Omental fat pad (tissue), 4 donors: ENCODE measurements around the gene ANXA3. TPM values are rescaled to one million over a fixed set of nuclear protein-coding genes. Genes with fewer than 3 reads are reported as not detected.

ENCODE experiments used
- ATAC-seq: fragments of 150-250 bp; one replicate; pipeline ENCODE4 v1.9.1; 2016; ENCODE audit warnings: mild to moderate bottlenecking, moderate library complexity; ENCODE audit not compliant: low FRiP score
- DNase-seq: peaks from one replicate; pipeline ENCODE4 v3.0.0-alpha.2; 2019; ENCODE audit warnings: low spot score
- total RNA-seq, 4 donors: library from RNA; depleted of rRNA; stranded (reverse); fragments of >200 nt; gene quantifications; one replicate each; pipeline ENCODE4 v1.1.0, GENCODE V29; 2016
- TF ChIP-seq, protein P1 (sequence below), 3 donors: fragments of 450-650 bp; IDR thresholded peaks; one replicate each; pipeline ENCODE4 v1.5.1; 2016 to 2017; ENCODE audit warnings: antibody characterized with exemption in 3 of 3, mild to moderate bottlenecking in 3 of 3, moderate library complexity in 2 of 3

The ANXA3 gene
- total RNA-seq, 4 donors from 2014 or later, result 76.3 to 217 (median 105) TPM

DNA sequence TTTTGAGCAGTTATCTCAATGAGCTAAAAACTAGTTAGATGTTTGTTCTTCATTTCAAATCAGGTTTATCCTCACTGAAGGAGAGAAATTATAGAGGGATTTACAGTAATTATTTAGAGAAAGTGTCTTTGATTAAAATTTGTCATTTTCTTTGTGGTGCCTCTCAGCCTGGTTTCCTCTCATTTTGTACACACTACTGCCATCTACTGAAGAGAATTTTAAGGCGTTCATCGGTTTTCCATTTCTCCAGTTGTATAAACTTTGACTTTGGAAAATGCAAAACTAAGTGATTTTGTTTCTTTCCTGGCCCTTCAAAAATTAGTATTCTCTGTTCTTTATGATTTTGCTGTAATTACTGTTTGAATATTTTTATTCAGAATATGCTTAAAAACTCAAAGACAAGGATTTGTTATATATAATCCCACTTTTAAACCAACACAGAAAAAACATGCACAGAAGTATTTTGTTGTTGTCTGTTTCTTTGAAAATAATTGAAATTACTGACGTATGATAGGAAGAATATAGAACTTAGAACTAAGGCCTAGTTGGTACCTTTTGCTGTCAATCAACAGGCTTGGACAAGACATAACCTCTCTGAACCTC lies 34.4 kb upstream of the ANXA3 start:
- ATAC-seq (no peak), DNase-seq (no peak)
- TF ChIP-seq, protein P1, sequence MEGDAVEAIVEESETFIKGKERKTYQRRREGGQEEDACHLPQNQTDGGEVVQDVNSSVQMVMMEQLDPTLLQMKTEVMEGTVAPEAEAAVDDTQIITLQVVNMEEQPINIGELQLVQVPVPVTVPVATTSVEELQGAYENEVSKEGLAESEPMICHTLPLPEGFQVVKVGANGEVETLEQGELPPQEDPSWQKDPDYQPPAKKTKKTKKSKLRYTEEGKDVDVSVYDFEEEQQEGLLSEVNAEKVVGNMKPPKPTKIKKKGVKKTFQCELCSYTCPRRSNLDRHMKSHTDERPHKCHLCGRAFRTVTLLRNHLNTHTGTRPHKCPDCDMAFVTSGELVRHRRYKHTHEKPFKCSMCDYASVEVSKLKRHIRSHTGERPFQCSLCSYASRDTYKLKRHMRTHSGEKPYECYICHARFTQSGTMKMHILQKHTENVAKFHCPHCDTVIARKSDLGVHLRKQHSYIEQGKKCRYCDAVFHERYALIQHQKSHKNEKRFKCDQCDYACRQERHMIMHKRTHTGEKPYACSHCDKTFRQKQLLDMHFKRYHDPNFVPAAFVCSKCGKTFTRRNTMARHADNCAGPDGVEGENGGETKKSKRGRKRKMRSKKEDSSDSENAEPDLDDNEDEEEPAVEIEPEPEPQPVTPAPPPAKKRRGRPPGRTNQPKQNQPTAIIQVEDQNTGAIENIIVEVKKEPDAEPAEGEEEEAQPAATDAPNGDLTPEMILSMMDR (IDR thresholded peaks at IDR 0.05), result no peak

DNA sequence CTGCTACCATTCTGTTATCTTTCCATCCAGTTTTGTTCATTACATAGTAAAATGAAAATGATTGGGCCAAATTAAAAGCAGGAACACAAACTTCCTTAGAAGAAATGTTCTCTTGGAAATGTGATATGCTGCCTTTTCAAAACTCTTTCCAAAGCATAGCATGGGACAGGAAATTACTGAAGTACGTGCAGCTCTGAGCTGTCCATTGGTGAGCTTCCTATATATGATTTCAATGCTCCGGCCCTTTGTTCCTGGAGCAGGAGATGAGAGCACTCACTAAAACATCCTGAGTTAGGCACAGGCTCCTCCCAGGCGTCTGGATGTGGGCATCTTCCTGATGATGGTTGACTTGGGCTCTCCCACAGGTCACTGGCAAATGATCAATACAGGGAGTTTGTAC lies 33.0 kb upstream of the ANXA3 start:
- DNase-seq, result no peak
- ATAC-seq, result no peak
- TF ChIP-seq, protein P1 (IDR thresholded peaks at IDR 0.05), result no peak

DNA sequence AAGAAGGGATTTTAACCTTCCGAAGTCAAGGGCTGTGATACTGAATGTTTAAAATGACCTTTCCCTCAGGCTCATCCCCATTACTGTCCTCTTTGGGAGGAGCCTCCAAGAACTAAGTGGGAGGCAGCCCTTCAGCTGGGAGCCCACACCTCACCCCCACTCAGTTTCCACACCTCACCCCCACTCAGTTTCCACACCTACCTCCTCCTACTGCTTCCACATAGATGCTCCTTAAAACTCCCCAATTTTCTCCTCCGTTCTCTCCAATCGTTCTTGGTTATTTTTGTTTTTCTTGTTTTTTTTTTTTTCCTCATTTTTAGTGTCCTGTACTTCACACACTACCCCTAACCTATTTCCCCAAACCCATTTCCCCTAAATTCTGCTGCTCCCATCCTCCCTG lies 31.6 kb upstream of the ANXA3 start:
- DNase-seq, result no peak
- TF ChIP-seq, protein P1 (IDR thresholded peaks at IDR 0.05), result no peak
- no peak for ATAC-seq

DNA sequence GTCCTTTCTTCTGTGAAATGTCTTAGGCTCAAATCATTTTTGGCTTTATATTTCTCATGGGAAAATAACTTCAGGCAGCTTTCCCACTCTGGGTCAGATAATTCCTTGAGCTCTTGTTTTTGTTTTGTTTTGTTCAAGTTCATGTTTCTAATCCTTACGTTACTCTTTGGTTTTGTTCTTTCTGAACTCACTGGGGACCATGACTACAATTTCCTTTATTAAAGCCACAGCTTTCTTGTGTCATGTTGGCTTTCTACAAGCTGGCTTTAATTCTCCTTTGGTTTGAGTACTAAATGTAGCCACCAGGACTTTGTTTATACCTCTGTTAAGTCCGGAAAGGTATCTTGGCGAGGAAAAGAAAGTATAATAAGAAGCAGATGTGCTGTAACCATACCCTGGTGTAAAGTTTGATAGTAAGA lies 30.8 kb upstream of the ANXA3 start:
- no peak for DNase-seq
- TF ChIP-seq, protein P1 (IDR thresholded peaks at IDR 0.05), result no peak
- no peak for ATAC-seq

DNA sequence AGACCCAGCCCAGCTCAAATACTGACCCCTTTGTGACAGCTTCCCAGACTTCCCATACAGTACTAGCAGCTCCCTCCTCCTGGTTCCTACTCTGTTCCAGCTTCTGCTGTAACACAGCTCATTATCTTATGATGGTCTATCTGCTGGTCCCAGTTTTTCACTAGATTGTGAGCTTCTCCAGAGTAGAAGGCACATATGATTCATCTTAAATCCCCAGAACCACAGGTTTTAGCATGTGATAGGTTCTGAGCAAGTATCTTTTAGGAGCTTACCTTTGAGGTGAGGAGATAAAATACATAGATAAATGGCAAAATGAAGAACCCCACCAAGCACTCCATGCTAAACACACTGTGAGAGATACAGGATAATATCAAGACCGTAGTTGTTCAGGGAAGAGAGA lies 27.6 kb upstream of the ANXA3 start:
- TF ChIP-seq, protein P1 (IDR thresholded peaks at IDR 0.05), result no peak
- ATAC-seq, result no peak
- no peak for DNase-seq

DNA sequence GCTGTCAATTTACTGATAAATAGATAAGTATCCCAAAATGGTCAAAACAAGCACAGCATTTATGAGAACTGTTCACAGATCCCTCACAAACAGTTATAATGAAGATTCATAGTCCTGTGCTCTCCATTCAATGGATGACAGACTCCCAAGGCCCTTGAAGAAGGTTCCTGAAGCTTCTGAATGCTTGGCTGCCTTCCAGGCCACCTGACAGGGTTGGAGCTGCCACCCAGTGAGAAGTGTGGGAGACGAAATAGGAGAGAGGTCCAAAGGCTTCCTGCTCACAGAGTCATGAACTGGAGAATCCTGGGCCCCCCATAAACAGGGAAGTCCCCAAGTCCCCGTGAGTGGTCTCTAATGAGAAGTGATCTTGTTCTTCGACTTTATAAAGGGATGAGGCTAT lies 26.0 kb upstream of the ANXA3 start:
- ATAC-seq (no peak), DNase-seq (no peak)
- TF ChIP-seq, protein P1 (IDR thresholded peaks at IDR 0.05), result no peak

DNA sequence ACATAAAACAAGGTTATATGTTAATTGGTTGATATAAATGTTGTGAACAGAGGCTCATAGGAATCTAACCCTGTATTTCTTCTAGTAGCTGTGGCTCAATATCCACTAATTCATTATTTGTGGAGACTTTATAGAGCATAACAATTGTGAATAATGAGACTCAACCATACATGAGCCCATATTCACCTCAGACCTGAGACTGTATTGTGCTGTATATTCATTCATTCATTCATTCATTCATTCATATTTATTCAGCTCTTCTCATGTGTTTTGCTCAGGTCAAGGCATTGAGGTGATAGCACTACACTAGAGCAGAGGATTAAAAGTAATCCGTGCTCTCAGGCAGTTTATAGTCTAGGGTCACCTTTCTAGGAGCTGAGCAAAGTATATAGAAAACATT lies 24.5 kb upstream of the ANXA3 start:
- TF ChIP-seq, protein P1 (IDR thresholded peaks at IDR 0.05), result no peak
- ATAC-seq (no peak), DNase-seq (no peak)
